Panc1 (cell line): ENCODE results near the gene SLC12A3.

Experiments used
- CTCF ChIP-seq: fragments of 450-650 bp; IDR thresholded peaks from 2 replicates; pipeline ENCODE4 v1.5.1; 2017; ENCODE audit warnings: mild to moderate bottlenecking
- REST ChIP-seq, 2 experiments: IDR thresholded peaks; 2 replicates each; pipeline ENCODE4 v1.6.1; 2011 to 2012; ENCODE audit warnings: low read depth in 2 of 2, control low read depth in 1 of 2, low read length in 1 of 2, mild to moderate bottlenecking in 1 of 2, moderate library complexity in 1 of 2; ENCODE audit not compliant: insufficient read depth in 1 of 2

- TF ChIP-seq CTCF = no peak; the same call in 1 of the 2 replicates
- no peak for TF ChIP-seq REST (IDR thresholded peaks at IDR 0.05; ENCODE audit: insufficient read depth in 1 of 2, low read depth in 2 of 2, low read length in 1 of 2)
Observed at GRCh38 chr16:56869513-56870275, 4.7 kb downstream of the SLC12A3 start.
